Right lobe of liver (tissue), 6 donors: ENCODE data around the gene WASHC4. TPM values are rescaled to one million over a fixed set of nuclear protein-coding genes. Genes with fewer than 3 reads are reported as not detected.
"Not testable (repeated sequence)": the region's sequence is repeated elsewhere in the genome, so short reads cannot be mapped to it uniquely, and the experiment has no call there.

Source experiments
- ATAC-seq, 4 donors: fragments of 200-7000 bp; cut with Tn5 transposase; one replicate each; pipeline ENCODE4 v1.9.1; 2020; ENCODE audit warnings: mild to moderate bottlenecking in 4 of 4, moderate library complexity in 4 of 4
- DNase-seq, 3 donors: peaks; one replicate each; pipeline ENCODE4 v3.0.0-alpha.2; 2020
- H3K27ac ChIP-seq, 3 donors: fragments of 200-600 bp; one replicate each; pipeline ENCODE4 v1.8.0; 2022
- H3K27me3 ChIP-seq, 2 donors: fragments of 200-600 bp; one replicate each; pipeline ENCODE4 v1.8.0; 2022
- H3K36me3 ChIP-seq, 4 donors: fragments of 200-600 bp; sonication (generic) in 1 of 4; one replicate each; pipeline versions ENCODE4 v1.5.1 to v1.8.0; 2017 to 2022; ENCODE audit warnings: control low read depth in 1 of 4
- H3K4me1 ChIP-seq, 4 donors: fragments of 200-600 bp; sonication (generic) in 1 of 4; one replicate each; pipeline versions ENCODE4 v1.5.1 to v1.8.0; 2017 to 2022; ENCODE audit warnings: control low read depth in 1 of 4
- H3K4me3 ChIP-seq, 3 donors: fragments of 200-600 bp; one replicate each; pipeline ENCODE4 v1.8.0; 2022
- H3K9me3 ChIP-seq, 4 donors: fragments of 200-600 bp; sonication (generic) in 1 of 4; one replicate each; pipeline versions ENCODE4 v1.5.1 to v1.8.0; 2017 to 2022; ENCODE audit warnings: control low read depth in 1 of 4
- POLR2A ChIP-seq: fragments of 450-650 bp; IDR thresholded peaks from one replicate; pipeline ENCODE4 v1.6.1; 2017; ENCODE audit warnings: antibody characterized with exemption, mild to moderate bottlenecking
- WGBS: methylation state at CpG from one replicate; pipeline ENCODE4 v1.1.6; 2018; ENCODE audit warnings: low coverage, low lambda C conversion rate; ENCODE audit not compliant: insufficient coverage; ENCODE audit errors: missing lambda C conversion rate; 5-methylcytosine and 5-hydroxymethylcytosine counted together
- intact Hi-C, 2 donors: fragments of 100-400 bp; cut with DNase I; formaldehyde crosslinking; loops; one replicate each; pipeline versions ENCODE4 v1.11.2 to v1.14.1; 2022
- total RNA-seq, 6 experiments: library from RNA; depleted of rRNA in 2 of 6; stranded (reverse); fragments of >200 nt in 2 of 6; fragmentation: NEBNext Ultra II Directional in 3 of 6; extraction: Animal tissue kit (Norgen Biotek cat#: 25700) in 3 of 6; gene quantifications; one replicate each; pipeline versions ENCODE4 v1.1.0 to v1.2.4, GENCODE V29; 2016 to 2023
- TF ChIP-seq, protein P1 (sequence below), 4 donors: fragments of 200-600 bp in 3 of 4; fragments of 450-650 bp in 1 of 4; IDR thresholded peaks; one replicate each; pipeline versions ENCODE4 v1.5.1 to v1.8.0; 2016 to 2022; ENCODE audit warnings: antibody characterized with exemption in 4 of 4, mild to moderate bottlenecking in 2 of 4
- donor health status: DM: no; HTN: yes; CAD: no.
- donor health status: DM: no; HTN: no; CAD: no.
- donor health status: DM: no; HTN: no; CAD: no.
- donor health status: DM: no; HTN: yes; CAD: no.
- donor health status: DM: no; HTN: yes; CAD: no.

Gene WASHC4
- total RNA-seq, 6 experiments from 2014 or later: 24.4 to 51.4 (median 36.2) TPM

DNA sequence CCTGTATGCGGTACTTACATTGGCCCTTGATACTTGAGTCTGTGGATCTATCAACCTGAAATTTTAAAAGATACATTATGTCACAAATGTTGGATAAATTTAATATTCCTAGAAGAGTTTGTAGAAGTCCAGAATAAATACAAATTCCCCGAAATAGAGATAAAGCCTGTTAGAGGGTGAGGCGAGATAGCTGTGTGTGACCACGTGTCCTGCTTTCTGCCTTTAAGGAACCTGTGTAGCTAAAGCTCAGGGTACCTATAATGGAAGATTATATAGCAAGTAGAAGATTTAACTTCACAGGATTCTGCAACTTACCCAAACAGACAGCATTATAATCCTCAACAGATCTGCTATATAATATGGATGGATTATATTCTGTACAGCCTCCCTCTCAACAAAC lies 69.7 kb downstream of the WASHC4 start:
- Histone ChIP-seq H3K4me3 (no peak overlapping the region), H3K9me3 (no peaks in the 10 kb centered on the region), H3K27ac (no peak overlapping the region), H3K4me1 (peaks cover 0 to 2% (median 0%) of the 10 kb centered on the region in 4 donors), H3K36me3 (peaks cover 0 to 20% (median 5%) of the 10 kb centered on the region in 4 donors), H3K27me3 (no peaks in the 10 kb centered on the region)
- intact Hi-C loops: no loop called here
- no peak for ATAC-seq
- WGBS: 97% methylated on average over 4 of the region's 4 CpGs
- no peak for DNase-seq
- no peak for TF ChIP-seq POLR2A
- TF ChIP-seq, protein P1, sequence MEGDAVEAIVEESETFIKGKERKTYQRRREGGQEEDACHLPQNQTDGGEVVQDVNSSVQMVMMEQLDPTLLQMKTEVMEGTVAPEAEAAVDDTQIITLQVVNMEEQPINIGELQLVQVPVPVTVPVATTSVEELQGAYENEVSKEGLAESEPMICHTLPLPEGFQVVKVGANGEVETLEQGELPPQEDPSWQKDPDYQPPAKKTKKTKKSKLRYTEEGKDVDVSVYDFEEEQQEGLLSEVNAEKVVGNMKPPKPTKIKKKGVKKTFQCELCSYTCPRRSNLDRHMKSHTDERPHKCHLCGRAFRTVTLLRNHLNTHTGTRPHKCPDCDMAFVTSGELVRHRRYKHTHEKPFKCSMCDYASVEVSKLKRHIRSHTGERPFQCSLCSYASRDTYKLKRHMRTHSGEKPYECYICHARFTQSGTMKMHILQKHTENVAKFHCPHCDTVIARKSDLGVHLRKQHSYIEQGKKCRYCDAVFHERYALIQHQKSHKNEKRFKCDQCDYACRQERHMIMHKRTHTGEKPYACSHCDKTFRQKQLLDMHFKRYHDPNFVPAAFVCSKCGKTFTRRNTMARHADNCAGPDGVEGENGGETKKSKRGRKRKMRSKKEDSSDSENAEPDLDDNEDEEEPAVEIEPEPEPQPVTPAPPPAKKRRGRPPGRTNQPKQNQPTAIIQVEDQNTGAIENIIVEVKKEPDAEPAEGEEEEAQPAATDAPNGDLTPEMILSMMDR (IDR thresholded peaks at IDR 0.05): no peak

DNA sequence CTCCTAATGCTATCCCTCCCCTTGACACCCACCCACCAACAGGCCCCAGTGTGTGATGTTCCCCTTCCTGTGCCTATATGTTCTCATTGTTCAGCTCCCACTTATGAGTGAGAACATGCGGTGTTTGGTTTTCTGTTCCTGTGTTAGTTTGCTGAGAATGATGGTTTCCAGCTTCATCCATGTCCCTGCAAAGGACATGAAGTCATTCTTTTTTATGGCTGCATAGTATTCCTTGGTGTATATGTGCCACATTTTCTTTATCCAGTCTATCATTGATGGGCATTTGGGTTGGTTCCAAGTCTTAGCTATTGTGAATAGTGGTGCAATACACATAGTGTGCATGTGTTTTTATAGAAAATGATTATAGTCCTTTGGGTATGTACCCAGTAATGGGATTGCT lies 71.6 kb downstream of the WASHC4 start:
- H3K9me3 ChIP-seq, intact Hi-C loops, H3K27ac ChIP-seq, H3K4me3 ChIP-seq, H3K4me1 ChIP-seq, H3K27me3 ChIP-seq, DNase-seq, ATAC-seq: not testable (repeated sequence)
- WGBS: 100% methylated on average over 1 of the region's 1 CpG
- peaks cover 0 to 22% (median 4%) of the 10 kb centered on the region in 4 donors for H3K36me3 ChIP-seq

DNA sequence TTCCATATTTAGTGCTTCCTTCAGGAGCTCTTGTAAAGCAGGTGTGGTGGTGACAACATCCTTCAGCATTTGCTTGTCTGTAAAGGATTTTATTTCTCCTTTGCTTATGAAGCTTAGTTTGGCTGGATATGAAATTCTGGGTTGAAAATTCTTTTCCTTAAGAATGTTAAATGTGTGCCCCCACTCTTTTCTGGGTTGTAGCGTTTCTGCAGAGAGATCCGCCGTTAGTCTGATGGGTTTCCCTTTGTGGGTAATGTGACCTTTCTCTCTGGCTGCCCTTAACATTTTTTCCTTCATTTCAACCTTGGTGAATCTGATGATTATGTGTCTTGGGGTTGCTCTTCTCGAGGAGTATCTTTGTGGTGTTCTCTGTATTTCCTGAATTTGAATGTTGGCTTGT lies 75.9 kb downstream of the WASHC4 start:
- H3K27ac ChIP-seq, intact Hi-C loops, H3K4me3 ChIP-seq, ATAC-seq, H3K4me1 ChIP-seq, DNase-seq, H3K27me3 ChIP-seq, H3K9me3 ChIP-seq: not testable (repeated sequence)
- WGBS: 83% methylated on average over 3 of the region's 4 CpGs
- H3K36me3 ChIP-seq: peaks cover 0 to 37% (median 6%) of the 10 kb centered on the region in 4 donors

DNA sequence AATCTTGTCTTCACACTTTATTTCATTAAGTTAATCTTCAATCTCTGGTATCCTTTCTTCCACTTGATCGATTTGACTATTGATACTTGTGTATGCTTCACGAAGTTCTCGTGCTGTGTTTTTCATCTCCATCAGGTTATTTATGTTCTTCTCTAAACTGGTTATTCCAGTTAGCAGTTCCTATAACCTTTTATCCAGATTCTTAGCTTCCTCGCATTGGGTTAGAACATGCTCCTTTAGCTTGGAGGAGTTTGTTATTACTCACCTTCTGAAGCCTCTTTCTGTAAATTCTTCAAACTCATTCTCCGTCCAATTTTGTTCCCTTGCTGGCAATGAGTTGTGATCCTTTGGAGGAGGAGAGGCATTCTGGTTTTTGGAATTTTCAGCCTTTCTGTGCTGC lies 76.4 kb downstream of the WASHC4 start:
- H3K27ac ChIP-seq, H3K4me3 ChIP-seq, H3K27me3 ChIP-seq, intact Hi-C loops, H3K9me3 ChIP-seq, DNase-seq, ATAC-seq, H3K4me1 ChIP-seq: not testable (repeated sequence)
- whole genome bisulfite sequencing: 89% methylated on average over 5 of the region's 5 CpGs
- peaks cover 0 to 43% (median 10%) of the 10 kb centered on the region in 4 donors for H3K36me3 ChIP-seq

DNA sequence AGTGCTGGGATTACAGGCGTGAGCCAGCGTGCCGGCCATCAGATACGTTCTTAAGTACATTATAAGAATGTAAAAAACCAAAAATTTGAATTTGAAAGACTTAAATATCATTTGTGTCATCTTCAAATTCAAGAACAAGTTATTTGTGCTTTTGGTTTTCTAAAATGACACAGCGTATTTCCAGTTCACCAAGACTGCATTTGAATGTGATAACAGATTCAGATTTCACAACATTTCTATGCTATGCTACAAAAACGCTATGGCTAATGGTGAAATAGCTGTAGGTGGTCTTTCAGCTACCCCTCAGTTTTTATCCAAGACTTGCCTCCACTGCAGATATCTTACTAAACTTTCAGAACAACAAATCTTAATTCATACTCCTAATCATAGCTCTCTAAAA lies 81.8 kb downstream of the WASHC4 start:
- Histone ChIP-seq H3K9me3 (no peaks in the 10 kb centered on the region), H3K4me3 (no peak overlapping the region), H3K36me3 (peaks cover 0 to 60% (median 21%) of the 10 kb centered on the region in 4 donors), H3K27me3 (no peaks in the 10 kb centered on the region), H3K4me1 (peaks cover 0 to 9% (median 0%) of the 10 kb centered on the region in 4 donors), H3K27ac (no peak overlapping the region)
- no peak for DNase-seq
- TF ChIP-seq POLR2A: no peak
- TF ChIP-seq, protein P1 (IDR thresholded peaks at IDR 0.05): no peak
- intact Hi-C loops: no loop called here
- ATAC-seq: no peak
- WGBS: 77% methylated on average over 6 of the region's 6 CpGs

DNA sequence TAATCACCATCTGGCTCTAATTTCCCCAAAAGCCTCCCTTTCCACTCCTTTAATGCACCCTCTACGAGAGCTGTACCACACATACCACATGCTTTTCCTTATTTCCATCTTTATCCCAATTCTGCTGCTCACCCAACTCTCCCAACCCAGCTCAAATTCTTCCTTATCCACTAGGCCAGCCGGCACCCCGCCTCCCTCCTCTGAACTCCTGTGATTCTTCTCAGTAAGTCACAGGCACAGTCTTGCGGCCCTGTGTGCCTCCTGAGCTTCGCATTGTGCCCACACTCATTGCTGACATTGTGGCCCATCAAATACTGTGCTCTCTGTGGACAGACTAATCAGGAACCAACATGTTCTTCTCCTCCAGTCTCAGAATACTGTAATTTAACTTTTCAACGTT lies 83.0 kb downstream of the WASHC4 start:
- intact Hi-C loops: no loop called here
- H3K4me3 ChIP-seq: no peak overlapping the region
- WGBS: 90% methylated on average over 6 of the region's 6 CpGs
- H3K4me1 ChIP-seq: peaks cover 0 to 17% (median 0%) of the 10 kb centered on the region in 4 donors
- H3K27ac ChIP-seq: no peak overlapping the region
- no peaks in the 10 kb centered on the region for H3K9me3 ChIP-seq
- no peak for ATAC-seq
- no peaks in the 10 kb centered on the region for H3K27me3 ChIP-seq
- H3K36me3 ChIP-seq: peaks cover 0 to 57% (median 21%) of the 10 kb centered on the region in 4 donors
- DNase-seq: no peak
- TF ChIP-seq, protein P1 (IDR thresholded peaks at IDR 0.05): no peak
- no peak for TF ChIP-seq POLR2A
